GM13976 (cell line): Measurements from ENCODE around the gene MCF2L2.
"Not testable (repeated sequence)": the region's sequence is repeated elsewhere in the genome, so short reads cannot be mapped to it uniquely, and the experiment has no call there.

Experiments used
- DNase-seq: peaks from one replicate; pipeline ENCODE4 v3.0.0; 2012; ENCODE audit warnings: low spot score
- CTCF ChIP-seq: IDR thresholded peaks from 2 replicates; pipeline ENCODE4 v1.5.1; 2012; ENCODE audit warnings: borderline replicate concordance, mild to moderate bottlenecking; ENCODE audit not compliant: insufficient read depth; ENCODE audit errors: extremely low read depth, missing control alignments, control extremely low read depth
- in situ Hi-C: fragments of 300-500 bp; cut with MboI; formaldehyde crosslinking; loops from one replicate; pipeline ENCODE4 v1.12.0; 2022; ENCODE audit warnings: low sequenced_read_pairs, mixed read lengths, inconsistent platforms; ENCODE audit not compliant: unreplicated experiment

MCF2L2 gene

GRCh38 chr3:183230826-183231225 lies 197.6 kb downstream of the MCF2L2 start:
- in situ Hi-C loops, result no loop called here
- DNase-seq, result no peak
- TF ChIP-seq CTCF, result no peak

GRCh38 chr3:183230251-183230650 lies 198.2 kb downstream of the MCF2L2 start:
- DNase-seq, in situ Hi-C loops: not testable (repeated sequence)

- no peak for DNase-seq
- no peak for TF ChIP-seq CTCF
- in situ Hi-C loops, result no loop called here
Measured at GRCh38 chr3:183229178-183229577, 199.2 kb downstream of the MCF2L2 start.

GRCh38 chr3:183227586-183227985 lies 200.8 kb downstream of the MCF2L2 start:
- in situ Hi-C loops, result no loop called here
- TF ChIP-seq CTCF, result no peak

GRCh38 chr3:183226333-183226890 lies 202.0 kb downstream of the MCF2L2 start:
- in situ Hi-C loops, result no loop called here
- TF ChIP-seq CTCF, result no peak
- DNase-seq, result no peak

More at GRCh38 chr3:183227586-183227985, 200.8 kb downstream of the MCF2L2 start:
- no peak for DNase-seq

- TF ChIP-seq CTCF, result no peak
- in situ Hi-C loops, result no loop called here
Measured at GRCh38 chr3:183224180-183224970, 204.0 kb downstream of the MCF2L2 start.

GRCh38 chr3:183222631-183223235 lies 205.7 kb downstream of the MCF2L2 start:
- no peak for TF ChIP-seq CTCF
- in situ Hi-C loops, result no loop called here
- no peak for DNase-seq

More at GRCh38 chr3:183224180-183224970, 204.0 kb downstream of the MCF2L2 start:
- no peak for DNase-seq
